MCF 10A (cell line): ENCODE results near the gene SERINC5. TPM values are rescaled to one million over a fixed set of nuclear protein-coding genes. Genes with fewer than 3 reads are reported as not detected.
A peak's percentile ranks its signal among the peaks of the same experiment; 100 is the strongest.

Source experiments
- BruUV-seq: library from RNA; stranded (reverse); fragments of 400-500 nt; replicated peaks from 2 replicates; lab custom pipeline; 2021; lab: Mats Ljungman, UMichigan
- CTCF ChIA-PET: fragments of 300-600 bp; sonication (Branson Sonifier 250); formaldehyde crosslinking; extraction: SDS; loops from one replicate; lab custom pipeline; 2021; ENCODE audit warnings: antibody characterized with exemption, inconsistent platforms; lab: Yijun Ruan, JAX
- POLR2A ChIA-PET: fragments of 300-600, 350-650 bp; sonication (Branson Sonifier 250); formaldehyde crosslinking; extraction: SDS; loops from one replicate; lab custom pipeline; 2020; ENCODE audit warnings: antibody characterized with exemption, inconsistent platforms; lab: Yijun Ruan, JAX
- DNase-seq: peaks from one replicate; pipeline ENCODE4 v3.0.0-alpha.2; 2018; ENCODE audit not compliant: unreplicated experiment
- H3K27ac Mint-ChIP-seq: one replicate; pipeline ENCODE4 v1.8.0; 2022; ENCODE audit warnings: mild to moderate bottlenecking, low read depth, mixed read lengths; ENCODE audit not compliant: unreplicated experiment
- H3K27me3 Mint-ChIP-seq: one replicate; pipeline ENCODE4 v1.8.0; 2022; ENCODE audit warnings: mixed read lengths; ENCODE audit not compliant: insufficient read depth, unreplicated experiment
- H3K36me3 Mint-ChIP-seq: one replicate; pipeline ENCODE4 v1.8.0; 2022; ENCODE audit warnings: mild to moderate bottlenecking, moderate library complexity, mixed read lengths; ENCODE audit not compliant: insufficient read depth, unreplicated experiment
- H3K4me1 Mint-ChIP-seq: one replicate; pipeline ENCODE4 v1.8.0; 2022; ENCODE audit warnings: mixed read lengths; ENCODE audit not compliant: insufficient read depth, unreplicated experiment
- H3K4me3 Mint-ChIP-seq: one replicate; pipeline ENCODE4 v1.8.0; 2022; ENCODE audit warnings: mild to moderate bottlenecking, moderate library complexity, mixed read lengths; ENCODE audit not compliant: unreplicated experiment
- H3K9me3 Mint-ChIP-seq: one replicate; pipeline ENCODE4 v1.8.0; 2022; ENCODE audit warnings: mixed read lengths; ENCODE audit not compliant: unreplicated experiment
- intact Hi-C: fragments of 100-400 bp; cut with micrococcal nuclease; formaldehyde crosslinking; loops from 2 replicates; pipeline ENCODE4 v1.14.1; 2022
- total RNA-seq: library from RNA; stranded (reverse); gene quantifications from 2 replicates; pipeline ENCODE4 v1.2.3, GENCODE V29; 2022
- TF ChIP-seq, protein P1 (sequence below): fragments of 200-600 bp; IDR thresholded peaks from one replicate; pipeline ENCODE4 v1.8.0; 2022; ENCODE audit warnings: antibody characterized with exemption, mild to moderate bottlenecking; ENCODE audit not compliant: unreplicated experiment

The SERINC5 gene
- total RNA-seq, 1 experiment from 2014 or later: 17.1 TPM

- H3K36me3 Mint-ChIP-seq: no peaks in the 10 kb centered on the region
- H3K27me3 Mint-ChIP-seq: no peaks in the 10 kb centered on the region
- H3K4me1 Mint-ChIP-seq: peaks cover 11% of the 10 kb centered on the region
- no peak overlapping the region for H3K27ac Mint-ChIP-seq
- ChIA-PET CTCF (no interaction called here), POLR2A (no interaction called here)
- no peak for DNase-seq
- TF ChIP-seq, protein P1, sequence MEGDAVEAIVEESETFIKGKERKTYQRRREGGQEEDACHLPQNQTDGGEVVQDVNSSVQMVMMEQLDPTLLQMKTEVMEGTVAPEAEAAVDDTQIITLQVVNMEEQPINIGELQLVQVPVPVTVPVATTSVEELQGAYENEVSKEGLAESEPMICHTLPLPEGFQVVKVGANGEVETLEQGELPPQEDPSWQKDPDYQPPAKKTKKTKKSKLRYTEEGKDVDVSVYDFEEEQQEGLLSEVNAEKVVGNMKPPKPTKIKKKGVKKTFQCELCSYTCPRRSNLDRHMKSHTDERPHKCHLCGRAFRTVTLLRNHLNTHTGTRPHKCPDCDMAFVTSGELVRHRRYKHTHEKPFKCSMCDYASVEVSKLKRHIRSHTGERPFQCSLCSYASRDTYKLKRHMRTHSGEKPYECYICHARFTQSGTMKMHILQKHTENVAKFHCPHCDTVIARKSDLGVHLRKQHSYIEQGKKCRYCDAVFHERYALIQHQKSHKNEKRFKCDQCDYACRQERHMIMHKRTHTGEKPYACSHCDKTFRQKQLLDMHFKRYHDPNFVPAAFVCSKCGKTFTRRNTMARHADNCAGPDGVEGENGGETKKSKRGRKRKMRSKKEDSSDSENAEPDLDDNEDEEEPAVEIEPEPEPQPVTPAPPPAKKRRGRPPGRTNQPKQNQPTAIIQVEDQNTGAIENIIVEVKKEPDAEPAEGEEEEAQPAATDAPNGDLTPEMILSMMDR: no peak
- no peak overlapping the region for H3K4me3 Mint-ChIP-seq
- intact Hi-C loops: loop anchor here (5.0 kb wide), 1 partner anchor 167 kb away; no protein-coding TSS in a partner anchor
- no TSS peak for BruUV-seq
- no peaks in the 10 kb centered on the region for H3K9me3 Mint-ChIP-seq
Observed at GRCh38 chr5:80259511-80260203, 3.8 kb upstream of the SERINC5 start.

GRCh38 chr5:80255431-80255810 is 427 bp downstream of the SERINC5 start:
- peaks cover 26% of the 10 kb centered on the region for H3K4me1 Mint-ChIP-seq
- no peaks in the 10 kb centered on the region for H3K9me3 Mint-ChIP-seq
- H3K36me3 Mint-ChIP-seq: no peaks in the 10 kb centered on the region
- DNase-seq: peak; percentile 63
- CTCF ChIA-PET: interaction anchor here (0.7 to 1.3 kb wide), 4 partner anchors 9 to 163 kb away, joined by 4 to 8 read pairs (median 6); no protein-coding TSS in a partner anchor
- H3K27me3 Mint-ChIP-seq: no peaks in the 10 kb centered on the region
- TF ChIP-seq, protein P1: no peak
- POLR2A ChIA-PET: interaction anchor here (0.6 to 4.4 kb wide), 25 partner anchors 10 to 741 kb away, joined by 3 to 91 read pairs (median 4); partner anchors contain the start of genes FAM151B and ZFYVE16
- H3K4me3 Mint-ChIP-seq: peak overlapping the region; percentile 92
- peak overlapping the region; percentile 88 for H3K27ac Mint-ChIP-seq
- intact Hi-C loops: loop anchor here (1.0 to 5.0 kb wide), 2 partner anchors 69 to 163 kb away; no protein-coding TSS in a partner anchor
- BruUV-seq: no TSS peak

- H3K27me3 Mint-ChIP-seq: no peaks in the 10 kb centered on the region
- intact Hi-C loops: loop anchor here (1.0 to 5.0 kb wide), 2 partner anchors 69 to 163 kb away; no protein-coding TSS in a partner anchor
- POLR2A ChIA-PET: interaction anchor here (0.6 to 4.4 kb wide), 22 partner anchors 9 to 740 kb away, joined by 3 to 91 read pairs (median 4); partner anchors contain the start of gene ZFYVE16
- BruUV-seq: TSS peak; percentile 63
- H3K36me3 Mint-ChIP-seq: no peaks in the 10 kb centered on the region
- H3K27ac Mint-ChIP-seq: peak overlapping the region; percentile 88
- no peak for DNase-seq
- peaks cover 26% of the 10 kb centered on the region for H3K4me1 Mint-ChIP-seq
- CTCF ChIA-PET: interaction anchor here (0.6 to 1.3 kb wide), 10 partner anchors 8 to 606 kb away, joined by 3 to 8 read pairs (median 4); no protein-coding TSS in a partner anchor
- no peaks in the 10 kb centered on the region for H3K9me3 Mint-ChIP-seq
- TF ChIP-seq, protein P1: no peak
- peak overlapping the region; percentile 92 for H3K4me3 Mint-ChIP-seq
Observed at GRCh38 chr5:80254767-80255430, 949 bp downstream of the SERINC5 start.

DNA sequence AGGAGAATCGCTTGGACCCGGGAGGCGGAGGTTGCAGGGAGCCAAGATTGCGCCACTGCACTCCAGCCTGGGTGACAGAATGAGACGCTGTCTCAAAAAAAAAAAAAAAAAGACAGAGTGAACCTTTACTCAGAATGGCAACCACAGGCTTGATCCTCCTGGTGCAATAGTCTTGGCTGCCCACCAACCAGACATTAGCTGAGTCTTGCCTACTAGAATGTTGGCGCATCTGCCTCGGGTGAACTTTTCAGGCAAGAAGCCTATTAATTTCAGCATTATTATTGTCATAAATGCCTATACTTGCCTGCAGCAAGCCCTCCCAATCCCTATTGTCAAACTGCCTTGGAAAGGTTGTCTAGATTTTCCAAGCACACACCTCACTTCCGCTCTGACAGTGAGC is 4.2 kb downstream of the SERINC5 start:
- TF ChIP-seq, protein P1: no peak
- DNase-seq: no peak
- Mint-ChIP-seq H3K36me3 (no peaks in the 10 kb centered on the region), H3K27ac (no peak overlapping the region), H3K27me3 (no peaks in the 10 kb centered on the region), H3K9me3 (no peaks in the 10 kb centered on the region), H3K4me1 (peaks cover 28% of the 10 kb centered on the region), H3K4me3 (no peak overlapping the region)
- ChIA-PET CTCF (no interaction called here), POLR2A (no interaction called here)
- BruUV-seq: no TSS peak
- intact Hi-C loops: no loop called here
